RWPE2 (cell line): ENCODE data around the gene RIMS1.

ENCODE experiments used
- ATAC-seq: fragments of 200-7000 bp; cut with Tn5 transposase; 3 replicates; pipeline ENCODE4 v1.9.1; 2021; ENCODE audit warnings: low read depth
- DNase-seq: peaks from one replicate; pipeline ENCODE4 v3.0.0-alpha.2; 2020; ENCODE audit warnings: low spot score
- H3K27ac ChIP-seq: fragments of 450-650 bp; 2 replicates; pipeline ENCODE4 v1.5.1; 2017; ENCODE audit warnings: mild to moderate bottlenecking; ENCODE audit not compliant: poor library complexity, severe bottlenecking
- H3K27me3 ChIP-seq: fragments of 250-450 bp; sonication (Bioruptor Pico); 2 replicates; pipeline ENCODE4 v1.5.1; 2021; ENCODE audit warnings: mild to moderate bottlenecking, moderate library complexity; ENCODE audit not compliant: insufficient read depth, poor library complexity, severe bottlenecking
- H3K36me3 ChIP-seq: fragments of 250-450 bp; sonication (Bioruptor Pico); 2 replicates; pipeline ENCODE4 v1.5.1; 2020; ENCODE audit warnings: low read depth, mild to moderate bottlenecking, moderate library complexity
- H3K4me1 ChIP-seq: fragments of 250-450 bp; sonication (Bioruptor Pico); 2 replicates; pipeline ENCODE4 v1.5.1; 2021; ENCODE audit warnings: mild to moderate bottlenecking, moderate library complexity; ENCODE audit not compliant: insufficient read depth, poor library complexity, severe bottlenecking
- H3K4me3 ChIP-seq: fragments of 250-450 bp; sonication (Bioruptor Pico); 2 replicates; pipeline ENCODE4 v1.5.1; 2021; ENCODE audit warnings: mild to moderate bottlenecking, moderate library complexity; ENCODE audit not compliant: severe bottlenecking
- H3K9me3 ChIP-seq: fragments of 250-450 bp; sonication (Bioruptor Pico); 2 replicates; pipeline ENCODE4 v1.5.1; 2021; ENCODE audit warnings: mild to moderate bottlenecking, moderate library complexity; ENCODE audit not compliant: severe bottlenecking
- CTCF ChIP-seq: fragments of 450-650 bp; IDR thresholded peaks from one replicate; pipeline ENCODE4 v1.5.1; 2017; ENCODE audit warnings: mild to moderate bottlenecking, moderate library complexity; ENCODE audit not compliant: poor library complexity, severe bottlenecking

The RIMS1 gene

GRCh38 chr6:72042088-72042487 is 155.7 kb downstream of the RIMS1 start:
- DNase-seq, result no peak
- H3K27me3 ChIP-seq, result peaks cover 12% of the 10 kb centered on the region
- peak; percentile 23 for TF ChIP-seq CTCF

DNA sequence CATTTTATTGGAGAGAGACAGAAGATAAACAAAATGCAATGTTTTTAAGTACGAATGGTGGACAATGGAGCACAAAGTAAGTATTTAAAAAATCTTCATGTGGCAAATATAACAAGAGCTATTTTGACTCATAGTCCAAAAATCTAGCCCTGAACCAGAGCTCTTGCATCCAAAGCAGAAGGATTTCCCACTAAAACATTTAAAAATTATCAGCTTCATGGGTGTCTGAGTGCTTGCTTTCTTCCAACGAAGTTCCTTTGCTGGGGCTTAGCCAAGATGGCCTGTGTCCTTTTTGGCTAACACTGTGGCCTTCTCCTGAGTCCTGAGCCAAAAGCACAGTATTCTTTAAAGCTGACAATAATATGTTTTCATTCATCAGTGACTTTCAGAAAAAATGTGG is 161.7 kb downstream of the RIMS1 start:
- no peaks in the 10 kb centered on the region for H3K9me3 ChIP-seq
- no peak for TF ChIP-seq CTCF
- ATAC-seq (no peak), DNase-seq (no peak)
- no peaks in the 10 kb centered on the region for H3K27me3 ChIP-seq
- no peaks in the 10 kb centered on the region for H3K36me3 ChIP-seq
- no peaks in the 10 kb centered on the region for H3K4me1 ChIP-seq
- no peak overlapping the region for H3K27ac ChIP-seq
- no peak overlapping the region for H3K4me3 ChIP-seq

More at GRCh38 chr6:72042088-72042487, 155.7 kb downstream of the RIMS1 start:
- no peaks in the 10 kb centered on the region for H3K4me1 ChIP-seq
- no peak for ATAC-seq
- H3K27ac ChIP-seq, result no peak overlapping the region
- no peaks in the 10 kb centered on the region for H3K36me3 ChIP-seq
- no peaks in the 10 kb centered on the region for H3K9me3 ChIP-seq
- no peak overlapping the region for H3K4me3 ChIP-seq

DNA sequence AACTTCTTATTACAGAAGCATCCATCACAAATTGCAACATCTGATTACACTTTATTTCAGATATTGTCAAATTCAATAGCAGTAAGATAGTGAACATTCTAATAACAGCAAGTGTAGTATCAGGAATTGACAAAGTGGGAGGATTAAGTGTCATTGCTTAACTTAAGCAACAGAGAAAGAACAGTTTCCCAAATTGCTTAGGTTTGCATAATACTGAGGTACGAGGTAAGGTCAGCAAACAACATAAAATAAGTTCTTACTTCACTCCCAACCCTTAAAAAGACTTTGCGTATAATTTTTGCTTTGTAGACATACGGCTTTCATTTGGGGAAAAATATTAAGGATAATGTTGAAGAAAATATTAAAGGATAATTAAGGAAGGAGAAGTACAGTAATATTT is 163.0 kb downstream of the RIMS1 start:
- H3K4me3 ChIP-seq, result no peak overlapping the region
- no peak for TF ChIP-seq CTCF
- no peaks in the 10 kb centered on the region for H3K36me3 ChIP-seq
- DNase-seq (no peak), ATAC-seq (no peak)
- H3K9me3 ChIP-seq, result no peaks in the 10 kb centered on the region
- H3K27me3 ChIP-seq, result no peaks in the 10 kb centered on the region
- H3K4me1 ChIP-seq, result no peaks in the 10 kb centered on the region
- no peak overlapping the region for H3K27ac ChIP-seq

DNA sequence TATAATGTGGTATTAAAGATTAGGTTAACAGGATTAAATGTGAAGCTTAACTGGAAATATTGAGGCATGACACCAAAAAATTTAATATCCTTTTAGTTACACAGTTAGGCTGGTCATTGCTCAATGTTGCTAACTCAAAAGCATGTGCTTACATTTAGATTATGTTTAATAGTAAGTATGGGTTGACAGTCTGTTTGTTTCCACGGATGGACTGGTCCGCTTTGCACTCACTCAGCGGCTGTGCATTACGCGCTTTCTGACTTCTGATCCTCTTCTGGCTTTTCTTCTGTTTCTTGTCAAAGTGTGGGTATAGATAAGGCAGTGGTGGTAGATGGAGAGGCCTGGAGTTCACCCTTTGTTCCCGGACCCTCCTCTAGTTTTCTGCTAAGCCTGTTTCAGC is 174.9 kb downstream of the RIMS1 start:
- TF ChIP-seq CTCF, result no peak
- no peaks in the 10 kb centered on the region for H3K36me3 ChIP-seq
- H3K4me1 ChIP-seq, result no peaks in the 10 kb centered on the region
- H3K9me3 ChIP-seq, result no peaks in the 10 kb centered on the region
- DNase-seq (no peak), ATAC-seq (no peak)
- peaks cover 11% of the 10 kb centered on the region for H3K27me3 ChIP-seq
- no peak overlapping the region for H3K27ac ChIP-seq
- no peak overlapping the region for H3K4me3 ChIP-seq

DNA sequence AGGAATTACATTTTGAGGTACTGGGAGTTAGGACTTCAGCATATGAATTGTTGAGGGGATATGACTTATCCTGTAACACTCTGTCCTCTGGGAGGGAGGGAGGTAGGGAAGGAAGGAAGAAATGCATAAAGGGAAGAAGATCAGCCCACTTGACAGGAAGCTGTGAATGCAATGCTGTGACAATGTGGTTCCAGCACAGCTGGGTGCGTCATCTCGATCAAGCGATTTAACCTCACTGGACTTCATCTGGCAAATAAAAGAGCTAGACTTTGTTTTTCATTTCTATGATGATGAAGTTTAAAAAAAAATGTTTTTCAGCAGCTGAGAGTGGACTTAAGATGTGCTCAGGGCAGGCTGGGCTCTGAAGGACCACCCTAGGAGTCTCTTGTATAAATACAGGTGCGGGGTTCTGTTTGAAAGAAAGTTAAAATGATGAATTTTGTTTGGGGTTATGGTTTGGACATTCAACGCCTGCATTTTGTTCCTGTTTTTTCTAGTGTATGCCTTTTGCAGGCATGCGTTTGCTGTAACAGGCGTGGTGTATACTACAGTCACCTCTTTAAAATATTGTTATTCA is 178.1 kb downstream of the RIMS1 start:
- no peak for TF ChIP-seq CTCF
- ATAC-seq (no peak), DNase-seq (no peak)
- Histone ChIP-seq H3K36me3 (no peaks in the 10 kb centered on the region), H3K4me3 (no peak overlapping the region), H3K9me3 (no peaks in the 10 kb centered on the region), H3K27me3 (peaks cover 11% of the 10 kb centered on the region), H3K4me1 (no peaks in the 10 kb centered on the region), H3K27ac (no peak overlapping the region)
